HG03196 (cell line): ENCODE results near the gene AMIGO2.

Experiments
- ATAC-seq: cut with Tn5 transposase; IDR thresholded peaks from one replicate; pipeline ENCODE4 v1.9.1; 2021; ENCODE audit not compliant: unreplicated experiment

AMIGO2 gene

GRCh38 chr12:47038270-47038748 is 41.5 kb downstream of the AMIGO2 start:
- ATAC-seq, result no peak

- no peak for ATAC-seq
Measured at GRCh38 chr12:47035484-47035883, 44.3 kb downstream of the AMIGO2 start.

- no peak for ATAC-seq
Measured at GRCh38 chr12:47034661-47035060, 45.1 kb downstream of the AMIGO2 start.

GRCh38 chr12:47033789-47034555 is 45.8 kb downstream of the AMIGO2 start:
- ATAC-seq, result no peak

- no peak for ATAC-seq
Measured at GRCh38 chr12:47033081-47033480, 46.7 kb downstream of the AMIGO2 start.

- ATAC-seq, result no peak
Measured at GRCh38 chr12:47032644-47033043, 47.1 kb downstream of the AMIGO2 start.

GRCh38 chr12:47029903-47030302 is 49.9 kb downstream of the AMIGO2 start:
- ATAC-seq, result no peak

- ATAC-seq, result no peak
Measured at GRCh38 chr12:47028981-47029708, 50.6 kb downstream of the AMIGO2 start.

GRCh38 chr12:47028186-47028585 is 51.6 kb downstream of the AMIGO2 start:
- ATAC-seq, result no peak
